H1 (cell line): ENCODE measurements around the gene PGLYRP4.

Source experiments
- CBX5 ChIP-seq: fragments of 300-800, 300-1000 bp; sonication (generic); IDR thresholded peaks from 2 replicates; pipeline ENCODE4 v1.7.1; 2016; ENCODE audit warnings: antibody characterized with exemption, low read length, low read depth
- CEBPB ChIP-seq: IDR thresholded peaks from 2 replicates; pipeline ENCODE4 v1.6.1; 2012; ENCODE audit warnings: low read depth, low read length
- CREB1 ChIP-seq: IDR thresholded peaks from 2 replicates; pipeline ENCODE4 v1.6.1; 2012; ENCODE audit warnings: inconsistent platforms
- CTCF ChIP-seq, 3 experiments: IDR thresholded peaks; 1 replicate in 2 of 3; 2 replicates in 1 of 3; pipeline versions ENCODE4 v1.5.1 to v1.6.1; 2011; ENCODE audit warnings: low read length in 3 of 3, mild to moderate bottlenecking in 3 of 3, inconsistent platforms in 2 of 3, low read depth in 1 of 3, moderate library complexity in 1 of 3; ENCODE audit not compliant: insufficient read depth in 1 of 3; ENCODE audit errors: control extremely low read depth in 1 of 3
- EP300 ChIP-seq, 2 experiments: IDR thresholded peaks; 1 replicate in 1 of 2; 2 replicates in 1 of 2; pipeline ENCODE4 v1.6.1; 2011 to 2012; ENCODE audit warnings: low read depth in 2 of 2, low read length in 2 of 2, mild to moderate bottlenecking in 2 of 2, borderline replicate concordance in 1 of 2, inconsistent platforms in 1 of 2, moderate library complexity in 1 of 2
- GABPA ChIP-seq: IDR thresholded peaks from 2 replicates; pipeline ENCODE4 v1.6.1; 2011; ENCODE audit warnings: mild to moderate bottlenecking, low read length, moderate library complexity, borderline replicate concordance; ENCODE audit not compliant: insufficient read depth
- HDAC2 ChIP-seq, 2 experiments: fragments of 300-600 bp in 1 of 2; sonication (generic) in 1 of 2; IDR thresholded peaks; 2 replicates each; pipeline ENCODE4 v1.6.1; 2011 to 2012; ENCODE audit warnings: low read depth in 2 of 2, low read length in 2 of 2, mild to moderate bottlenecking in 2 of 2, moderate library complexity in 2 of 2, borderline replicate concordance in 1 of 2, inconsistent platforms in 1 of 2
- JUN ChIP-seq: IDR thresholded peaks from 2 replicates; pipeline ENCODE4 v1.6.1; 2011; ENCODE audit warnings: low read depth, mild to moderate bottlenecking, improper control_type of control experiment, low read length
- POLR2A ChIP-seq, 2 experiments: IDR thresholded peaks; 1 replicate in 1 of 2; 2 replicates in 1 of 2; pipeline ENCODE4 v1.6.1; 2011; ENCODE audit warnings: low read depth in 2 of 2, low read length in 2 of 2, mild to moderate bottlenecking in 2 of 2; ENCODE audit errors: control extremely low read depth in 1 of 2
- POLR2AphosphoS5 ChIP-seq: IDR thresholded peaks from 2 replicates; pipeline ENCODE4 v1.6.1; 2011; ENCODE audit warnings: low read depth, low read length
- SRF ChIP-seq: IDR thresholded peaks from 2 replicates; pipeline ENCODE4 v1.6.1; 2011; ENCODE audit warnings: mild to moderate bottlenecking, low read depth, low read length, moderate library complexity
- YY1 ChIP-seq: IDR thresholded peaks from 2 replicates; pipeline ENCODE4 v1.6.1; 2011; ENCODE audit warnings: low read depth, mild to moderate bottlenecking, low read length
- TF ChIP-seq, protein P1 (sequence below): IDR thresholded peaks from 2 replicates; pipeline ENCODE4 v1.6.1; 2012; ENCODE audit warnings: low read length, inconsistent platforms

- no peak for TF ChIP-seq CREB1
- TF ChIP-seq, protein P1, sequence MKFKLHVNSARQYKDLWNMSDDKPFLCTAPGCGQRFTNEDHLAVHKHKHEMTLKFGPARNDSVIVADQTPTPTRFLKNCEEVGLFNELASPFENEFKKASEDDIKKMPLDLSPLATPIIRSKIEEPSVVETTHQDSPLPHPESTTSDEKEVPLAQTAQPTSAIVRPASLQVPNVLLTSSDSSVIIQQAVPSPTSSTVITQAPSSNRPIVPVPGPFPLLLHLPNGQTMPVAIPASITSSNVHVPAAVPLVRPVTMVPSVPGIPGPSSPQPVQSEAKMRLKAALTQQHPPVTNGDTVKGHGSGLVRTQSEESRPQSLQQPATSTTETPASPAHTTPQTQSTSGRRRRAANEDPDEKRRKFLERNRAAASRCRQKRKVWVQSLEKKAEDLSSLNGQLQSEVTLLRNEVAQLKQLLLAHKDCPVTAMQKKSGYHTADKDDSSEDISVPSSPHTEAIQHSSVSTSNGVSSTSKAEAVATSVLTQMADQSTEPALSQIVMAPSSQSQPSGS, result no peak
- TF ChIP-seq EP300 (IDR thresholded peaks at IDR 0.05; ENCODE audit: borderline replicate concordance in 1 of 2, low read depth in 2 of 2, low read length in 2 of 2), result no peak
- no peak for TF ChIP-seq JUN
- TF ChIP-seq CTCF (IDR thresholded peaks at IDR 0.05; ENCODE audit: control extremely low read depth in 1 of 3, insufficient read depth in 1 of 3, low read depth in 1 of 3, low read length in 3 of 3), result no peak
- TF ChIP-seq POLR2A (IDR thresholded peaks at IDR 0.05; ENCODE audit: control extremely low read depth in 1 of 2, low read depth in 2 of 2, low read length in 2 of 2), result no peak
- no peak for TF ChIP-seq CEBPB
- TF ChIP-seq SRF, result no peak
- TF ChIP-seq POLR2AphosphoS5, result no peak
- TF ChIP-seq YY1, result no peak
- no peak for TF ChIP-seq GABPA
- no peak for TF ChIP-seq HDAC2 (IDR thresholded peaks at IDR 0.05; ENCODE audit: borderline replicate concordance in 1 of 2, low read depth in 2 of 2, low read length in 2 of 2)
- no peak for TF ChIP-seq CBX5
These were observed 47.1 kb upstream of the PGLYRP4 start for GRCh38 chr1:153395776-153396175.
